Limb (tissue), 2 donors: ENCODE data around the gene EMILIN2.

Source experiments
- DNase-seq, 2 donors: peaks; one replicate each; pipeline ENCODE4 v3.0.0-alpha.2; 2016; ENCODE audit errors: extremely low spot score in 2 of 2

The EMILIN2 gene

GRCh38 chr18:2953935-2954653 lies 107.3 kb downstream of the EMILIN2 start:
- DNase-seq, result no peak

DNA sequence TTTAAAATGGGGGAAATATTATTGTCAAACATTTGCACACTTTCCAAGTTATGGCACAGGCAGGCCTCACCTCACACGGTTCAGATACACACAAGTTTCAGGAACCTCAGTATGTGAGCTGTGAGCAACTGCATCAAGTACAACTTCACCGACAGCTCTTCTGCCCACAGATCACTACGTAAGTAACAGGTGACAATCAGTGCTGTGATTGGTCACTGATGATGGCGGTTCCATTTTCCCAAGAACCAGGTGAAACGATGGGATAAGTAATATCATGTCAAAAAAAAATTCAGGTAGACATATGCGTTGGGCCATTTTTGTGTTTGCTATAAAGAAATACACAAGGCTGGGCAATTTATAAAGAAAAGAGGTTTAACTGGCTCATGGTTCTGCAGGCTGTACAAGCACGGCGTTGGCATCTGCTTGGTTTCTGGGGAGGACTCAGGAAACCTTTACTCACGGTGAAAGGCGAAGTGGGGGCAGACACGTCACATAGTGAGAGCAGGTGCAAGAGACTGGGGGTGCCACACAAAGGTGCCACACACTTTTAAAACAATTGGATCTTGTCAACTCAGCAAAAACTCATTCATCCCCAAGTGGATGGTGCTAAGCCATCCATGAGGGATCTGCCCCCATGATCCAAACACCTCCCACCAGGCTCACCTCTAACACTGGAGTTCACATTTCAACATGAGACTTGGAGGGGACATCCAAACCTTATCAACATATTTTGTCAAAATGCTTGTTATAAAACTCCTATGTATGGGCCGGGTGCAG lies 108.3 kb downstream of the EMILIN2 start:
- no peak for DNase-seq

GRCh38 chr18:2956056-2956455 lies 109.2 kb downstream of the EMILIN2 start:
- no peak for DNase-seq

- DNase-seq, result no peak
These were observed 112.1 kb downstream of the EMILIN2 start for GRCh38 chr18:2958819-2959298.

GRCh38 chr18:2959341-2959740 lies 112.5 kb downstream of the EMILIN2 start:
- DNase-seq, result no peak

- DNase-seq, result no peak
These were observed 114.3 kb downstream of the EMILIN2 start for GRCh38 chr18:2960983-2961696.

- no peak for DNase-seq
These were observed 115.0 kb downstream of the EMILIN2 start for GRCh38 chr18:2961821-2962220.

DNA sequence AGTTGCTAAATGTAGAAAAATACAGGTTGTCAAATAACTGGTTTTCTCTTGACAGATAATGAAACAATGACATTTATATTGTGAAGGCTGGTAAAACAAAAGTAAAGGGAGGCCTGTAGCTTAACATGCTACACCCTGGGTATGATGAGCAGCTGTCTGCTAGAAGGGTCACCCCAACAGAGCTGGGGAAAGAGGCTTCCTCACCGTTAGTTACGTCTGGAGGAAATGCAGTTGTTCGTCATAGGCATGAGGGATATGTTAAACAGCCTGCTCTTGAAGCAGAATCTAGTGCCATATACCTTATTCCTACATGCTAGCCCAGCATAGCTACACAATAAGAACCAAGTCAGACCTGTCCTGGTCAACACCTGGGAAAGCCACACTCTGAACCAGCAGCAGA lies 116.2 kb downstream of the EMILIN2 start:
- no peak for DNase-seq

DNA sequence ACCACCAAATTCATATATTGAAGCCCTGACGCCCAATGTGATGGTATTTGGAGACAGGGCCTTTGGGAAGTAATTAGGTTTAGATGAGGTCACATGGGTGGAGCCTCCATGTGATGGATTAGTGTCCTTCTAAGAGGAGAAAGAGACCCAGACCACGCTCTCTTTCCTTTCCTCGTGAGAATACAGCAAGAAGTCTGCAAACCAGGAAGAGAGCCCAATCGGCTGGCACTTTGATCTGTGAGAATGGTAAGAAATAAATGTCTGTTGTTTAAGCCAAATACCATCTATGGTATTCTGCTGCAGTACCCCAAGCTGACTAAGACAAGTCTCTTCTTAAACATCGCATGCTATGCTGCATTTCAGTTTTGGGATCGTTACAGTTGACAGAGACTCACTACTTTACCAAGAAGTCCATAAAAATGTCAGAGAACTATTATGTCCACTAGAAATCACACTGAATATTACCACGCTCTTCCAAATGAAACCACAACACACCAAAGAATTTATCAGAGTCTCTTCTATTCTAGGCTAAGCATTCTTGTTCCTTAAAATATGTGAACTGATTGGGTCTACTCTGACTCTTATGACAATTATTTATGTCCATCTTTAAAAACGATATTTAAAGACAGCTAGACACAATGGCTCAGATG lies 117.7 kb downstream of the EMILIN2 start:
- DNase-seq, result no peak
